Endothelial cell of umbilical vein (primary cell): Measurements from ENCODE around the gene HTR1E.
"Not testable (repeated sequence)": the region's sequence is repeated elsewhere in the genome, so short reads cannot be mapped to it uniquely, and the experiment has no call there.

ENCODE experiments used
- POLR2AphosphoS5 ChIP-seq: IDR thresholded peaks from 2 replicates; pipeline ENCODE4 v1.6.1; 2012; ENCODE audit warnings: low read depth, mild to moderate bottlenecking, control low read depth, low read length, moderate library complexity; ENCODE audit not compliant: insufficient read depth
- TF ChIP-seq, protein P1 (sequence below), 2 donors: IDR thresholded peaks; 1 replicate in 1 of 2; 2 replicates in 1 of 2; pipeline ENCODE4 v1.5.1; 2011; ENCODE audit warnings: low read length in 2 of 2, mild to moderate bottlenecking in 2 of 2, moderate library complexity in 2 of 2, control low read depth in 1 of 2, inconsistent platforms in 1 of 2, low read depth in 1 of 2; ENCODE audit not compliant: insufficient read depth in 1 of 2; ENCODE audit errors: extremely low read depth in 1 of 2

GRCh38 chr6:86927138-86927537, 10.2 kb upstream of the HTR1E start:
- TF ChIP-seq POLR2AphosphoS5 = not testable (repeated sequence)
- TF ChIP-seq, protein P1, sequence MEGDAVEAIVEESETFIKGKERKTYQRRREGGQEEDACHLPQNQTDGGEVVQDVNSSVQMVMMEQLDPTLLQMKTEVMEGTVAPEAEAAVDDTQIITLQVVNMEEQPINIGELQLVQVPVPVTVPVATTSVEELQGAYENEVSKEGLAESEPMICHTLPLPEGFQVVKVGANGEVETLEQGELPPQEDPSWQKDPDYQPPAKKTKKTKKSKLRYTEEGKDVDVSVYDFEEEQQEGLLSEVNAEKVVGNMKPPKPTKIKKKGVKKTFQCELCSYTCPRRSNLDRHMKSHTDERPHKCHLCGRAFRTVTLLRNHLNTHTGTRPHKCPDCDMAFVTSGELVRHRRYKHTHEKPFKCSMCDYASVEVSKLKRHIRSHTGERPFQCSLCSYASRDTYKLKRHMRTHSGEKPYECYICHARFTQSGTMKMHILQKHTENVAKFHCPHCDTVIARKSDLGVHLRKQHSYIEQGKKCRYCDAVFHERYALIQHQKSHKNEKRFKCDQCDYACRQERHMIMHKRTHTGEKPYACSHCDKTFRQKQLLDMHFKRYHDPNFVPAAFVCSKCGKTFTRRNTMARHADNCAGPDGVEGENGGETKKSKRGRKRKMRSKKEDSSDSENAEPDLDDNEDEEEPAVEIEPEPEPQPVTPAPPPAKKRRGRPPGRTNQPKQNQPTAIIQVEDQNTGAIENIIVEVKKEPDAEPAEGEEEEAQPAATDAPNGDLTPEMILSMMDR (IDR thresholded peaks at IDR 0.05; ENCODE audit: extremely low read depth in 1 of 2, insufficient read depth in 1 of 2, low read depth in 1 of 2, low read length in 2 of 2) = not testable (repeated sequence)
